NCI-H446 (cell line): ENCODE measurements around the gene CKM.
"Not testable (repeated sequence)": the region's sequence is repeated elsewhere in the genome, so short reads cannot be mapped to it uniquely, and the experiment has no call there.

Experiments
- DNase-seq, 2 experiments: peaks; one replicate each; lab custom pipeline; 2025; lab: John Stamatoyannopoulos, UW

The CKM gene

GRCh38 chr19:45349126-45349415, 26.4 kb upstream of the CKM start:
- DNase-seq = no peak

- no peak for DNase-seq
Measured at GRCh38 chr19:45348367-45349125, 25.9 kb upstream of the CKM start.

DNA sequence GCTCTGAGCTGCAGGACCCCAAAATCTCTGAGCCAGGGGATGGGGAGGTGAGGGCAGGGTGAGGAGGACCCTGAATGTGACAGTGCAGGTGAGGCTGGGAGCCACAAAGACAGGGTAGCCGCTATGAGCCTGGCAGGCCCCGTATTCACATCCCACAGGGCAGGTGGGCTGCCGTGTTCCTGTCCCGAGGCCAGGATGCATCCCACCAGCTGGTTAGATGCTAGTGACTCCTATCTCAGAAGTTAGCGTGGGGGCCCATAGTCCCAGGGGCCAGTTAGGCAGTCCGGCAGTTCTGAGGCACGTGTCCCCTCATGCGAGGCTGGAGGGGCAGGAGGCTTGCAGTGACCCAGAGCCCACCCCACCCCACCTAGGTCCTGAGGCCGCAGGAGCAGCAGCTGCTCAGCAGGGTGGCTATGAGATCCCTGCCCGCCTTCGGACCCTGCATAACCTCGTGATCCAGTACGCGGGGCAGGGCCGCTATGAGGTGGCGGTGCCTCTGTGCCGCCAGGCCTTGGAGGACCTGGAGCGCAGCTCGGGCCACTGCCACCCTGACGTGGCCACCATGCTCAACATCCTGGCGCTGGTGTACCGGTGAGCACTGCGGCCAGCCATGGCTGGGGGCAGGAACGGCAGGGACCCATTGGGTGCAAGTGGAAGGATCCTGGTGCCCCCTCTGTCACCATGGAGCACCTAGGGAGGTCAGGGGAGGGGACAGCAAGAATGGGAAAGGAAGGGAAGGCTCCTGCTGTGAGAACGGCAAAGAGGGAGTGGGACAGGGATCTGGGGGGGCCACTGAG, 25.1 kb upstream of the CKM start:
- no peak for DNase-seq

DNA sequence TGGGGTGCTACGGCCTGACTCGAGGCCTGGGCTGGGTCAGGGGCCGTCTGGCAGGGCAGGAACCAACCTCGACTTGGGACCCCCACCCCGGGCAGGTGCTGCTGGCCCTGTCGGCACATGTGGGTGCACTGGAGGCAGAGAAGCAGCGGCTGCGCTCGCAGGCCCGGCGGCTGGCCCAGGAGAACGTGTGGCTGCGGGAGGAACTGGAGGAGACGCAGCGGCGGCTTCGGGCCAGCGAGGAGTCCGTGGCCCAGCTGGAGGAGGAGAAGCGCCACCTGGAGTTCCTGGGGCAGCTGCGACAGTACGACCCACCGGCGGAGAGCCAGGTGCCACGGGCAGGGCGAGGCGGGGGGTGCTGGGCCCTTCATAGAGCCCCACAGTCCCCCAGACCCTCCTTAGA, 23.8 kb upstream of the CKM start:
- DNase-seq = peak in 1 of 2 experiments; percentile 27

DNA sequence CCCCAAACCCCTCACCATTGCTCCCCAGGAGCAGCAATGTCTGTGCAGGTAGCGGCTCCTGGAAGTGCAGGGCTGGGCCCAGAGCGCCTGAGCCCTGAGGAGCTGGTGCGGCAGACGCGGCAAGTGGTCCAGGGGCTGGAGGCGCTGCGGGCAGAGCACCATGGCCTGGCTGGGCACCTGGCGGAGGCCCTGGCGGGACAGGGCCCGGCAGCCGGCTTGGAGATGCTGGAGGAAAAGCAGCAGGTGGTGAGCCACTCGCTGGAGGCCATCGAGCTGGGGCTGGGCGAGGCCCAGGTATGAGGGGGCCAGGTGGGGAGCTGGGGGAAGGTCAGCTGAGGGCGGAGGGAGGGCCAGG, 22.8 kb upstream of the CKM start:
- DNase-seq = no peak

DNA sequence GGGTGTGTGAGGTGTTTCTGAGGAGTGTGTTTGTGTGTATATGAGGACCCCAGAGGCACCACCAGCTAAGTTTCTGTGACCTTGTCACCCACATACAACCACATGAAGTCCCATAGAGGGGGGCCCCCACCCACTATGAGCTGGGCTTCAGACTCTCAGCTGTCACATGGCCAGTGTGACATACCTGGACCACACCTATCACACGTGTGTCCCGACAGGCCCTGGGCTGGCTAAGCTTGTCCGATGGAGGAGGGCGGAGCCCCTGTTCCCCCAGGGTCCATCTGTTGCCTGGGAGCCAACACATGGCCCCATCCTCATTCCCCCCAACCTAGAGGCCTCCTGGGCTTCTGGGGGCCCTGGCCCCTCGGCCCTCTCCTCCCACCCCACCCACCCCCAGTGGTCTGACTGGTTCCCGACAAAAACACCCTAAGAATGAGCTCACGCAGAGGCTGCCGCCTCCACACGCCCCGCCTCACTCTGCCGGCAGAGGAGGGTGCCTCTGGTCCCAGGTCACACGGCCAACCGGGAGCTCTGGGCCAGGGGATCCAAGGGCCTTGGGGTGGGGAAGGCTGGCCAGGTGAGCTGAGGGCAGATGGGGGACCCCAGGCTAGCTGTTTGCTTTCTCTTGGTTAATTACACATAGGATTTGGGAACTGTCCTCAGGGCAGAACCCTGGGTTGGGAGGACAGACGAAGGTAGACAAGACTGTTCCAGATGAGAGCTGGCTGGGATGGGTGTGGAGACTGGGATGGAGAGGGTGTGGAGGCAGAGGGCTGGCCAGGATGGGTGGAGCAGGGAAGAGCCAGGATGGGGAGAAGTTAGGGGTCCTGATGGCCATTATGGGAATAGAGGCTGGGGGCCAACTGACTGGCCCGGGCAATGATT, 22.2 kb upstream of the CKM start:
- no peak for DNase-seq

DNA sequence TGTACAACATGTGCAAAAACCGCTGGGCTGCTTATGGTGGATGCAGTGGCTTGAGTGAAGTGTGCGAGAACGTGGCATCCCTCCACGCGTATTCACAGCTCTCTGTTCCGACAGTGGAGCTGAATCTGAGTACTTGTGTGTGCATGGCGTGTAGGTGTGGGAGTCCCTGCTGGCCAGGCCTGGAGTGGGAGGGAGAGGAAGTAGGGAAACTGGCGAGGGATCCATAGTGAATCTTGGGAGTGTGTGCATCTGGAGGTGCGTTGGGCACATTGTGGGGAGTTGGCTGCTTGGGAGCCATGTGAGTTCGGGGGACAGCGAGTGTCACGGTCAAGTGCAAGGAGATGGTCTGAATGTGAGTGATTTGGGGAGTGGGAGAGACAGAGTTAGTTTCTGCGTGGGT, 20.2 kb upstream of the CKM start:
- DNase-seq = no peak

GRCh38 chr19:45340899-45341453, 18.3 kb upstream of the CKM start:
- no peak for DNase-seq

- DNase-seq = no peak
Measured at GRCh38 chr19:45340232-45340898, 17.7 kb upstream of the CKM start, which contains the start of gene KLC3. TSS of gene KLC3 (plus strand) at chr19:45340750. CDS start at chr19:45345542, 4,792 bp downstream.

DNA sequence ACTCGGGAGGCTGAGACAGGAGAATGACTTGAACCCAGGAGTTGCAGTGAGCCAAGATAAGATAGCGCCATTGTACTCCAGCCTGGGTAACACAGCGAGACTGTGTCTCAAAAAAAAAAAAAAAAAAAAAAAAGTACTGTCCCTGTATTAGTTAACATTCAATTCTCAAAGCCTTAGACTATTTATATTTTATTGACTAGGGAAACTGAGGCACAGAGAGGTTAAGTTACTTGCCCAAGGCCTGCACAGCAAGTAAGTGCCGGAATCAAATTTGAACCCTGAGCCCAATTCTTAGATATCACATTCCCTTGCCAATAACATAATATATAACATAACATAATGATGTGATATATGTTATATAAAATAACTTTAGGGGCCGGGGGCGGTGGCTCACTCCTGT, 17.0 kb upstream of the CKM start:
- no peak for DNase-seq

DNA sequence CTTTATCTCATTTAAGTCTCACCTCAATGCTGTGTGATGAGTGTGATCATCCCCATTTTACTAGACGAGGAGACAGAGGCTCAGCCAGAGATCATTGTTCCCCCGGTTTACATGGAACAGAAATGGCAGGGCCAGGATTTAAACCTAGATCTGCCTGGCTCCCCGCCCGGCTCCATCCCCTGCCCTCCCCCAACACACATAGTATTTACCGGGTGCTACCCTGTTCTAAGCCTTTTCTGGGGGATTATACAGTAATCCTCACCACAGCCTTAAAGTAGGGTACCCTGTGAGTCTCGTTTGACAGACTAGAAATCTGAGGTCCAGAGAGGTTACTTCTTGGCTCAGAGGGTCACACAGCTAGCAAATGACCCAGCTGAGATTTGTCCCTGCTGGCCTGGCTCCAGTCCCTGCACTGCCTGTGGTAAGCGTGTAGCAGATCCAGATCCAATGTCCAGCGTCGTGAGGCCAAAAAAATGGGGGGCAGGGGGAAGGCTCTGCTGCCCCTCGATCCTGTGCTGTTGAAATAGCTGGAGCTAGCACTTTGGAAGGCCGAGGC, 14.1 kb upstream of the CKM start:
- no peak for DNase-seq

GRCh38 chr19:45334881-45335280, 12.2 kb upstream of the CKM start:
- not testable (repeated sequence) for DNase-seq

GRCh38 chr19:45333609-45334303, 11.1 kb upstream of the CKM start:
- DNase-seq = no peak

DNA sequence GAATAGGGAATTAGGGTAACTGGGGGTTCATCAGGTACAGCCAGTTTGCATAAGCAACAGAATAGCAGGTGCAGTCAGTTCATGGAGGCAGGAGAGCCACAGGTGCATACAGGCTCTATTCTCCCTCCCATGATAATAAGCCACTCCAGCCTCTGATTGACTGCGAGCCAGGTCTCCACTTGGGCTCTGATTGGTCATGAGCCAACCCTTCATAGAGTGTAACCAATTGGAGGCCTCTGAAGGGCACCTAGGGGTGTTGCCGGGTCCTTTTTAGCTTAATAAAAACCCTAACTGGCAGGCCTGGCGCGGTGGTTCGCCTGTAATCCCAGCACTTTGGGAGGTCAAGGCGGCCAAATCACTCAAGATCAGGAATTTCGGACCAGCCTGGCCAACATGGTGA, 8.7 kb upstream of the CKM start:
- DNase-seq = no peak

- no peak for DNase-seq
Measured at GRCh38 chr19:45327404-45328143, 4.9 kb upstream of the CKM start.

- no peak for DNase-seq
Measured at GRCh38 chr19:45324349-45324907, 1.8 kb upstream of the CKM start.

- no peak for DNase-seq
Measured at GRCh38 chr19:45323671-45324081, 1.0 kb upstream of the CKM start.

GRCh38 chr19:45322311-45322710, 364 bp downstream of the CKM start:
- no peak for DNase-seq

DNA sequence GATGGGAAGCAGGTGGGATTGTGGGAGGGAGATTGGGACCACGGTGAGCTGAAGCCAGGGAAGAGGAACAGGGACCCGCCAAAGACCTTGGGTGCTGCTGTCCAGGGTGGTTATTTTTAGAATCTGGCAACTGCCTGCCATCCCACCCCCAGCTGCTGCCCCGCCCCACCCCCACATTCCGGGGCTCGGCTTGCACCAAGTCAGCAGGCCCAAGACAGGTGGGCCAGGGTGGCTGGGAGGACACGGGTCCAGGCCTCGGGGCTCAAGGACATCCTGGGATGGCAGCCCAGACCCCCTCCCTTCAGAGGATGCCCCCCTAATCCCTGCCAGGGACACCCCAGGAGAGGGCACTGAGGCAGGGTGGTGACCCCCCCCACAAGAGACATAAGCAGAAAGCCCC, 827 bp downstream of the CKM start:
- DNase-seq = no peak
